Glutamatergic neuron (in vitro differentiated cells): Measurements from ENCODE around the gene TPST1. TPM values are rescaled to one million over a fixed set of nuclear protein-coding genes. Genes with fewer than 3 reads are reported as not detected.

Source experiments
- DNase-seq: peaks from one replicate; pipeline ENCODE4 v3.0.0; 2022
- H3K27ac Mint-ChIP-seq: one replicate; pipeline ENCODE4 v1.8.0; 2020; ENCODE audit warnings: mild to moderate bottlenecking, mixed read lengths, inconsistent platforms; ENCODE audit not compliant: unreplicated experiment
- H3K27me3 Mint-ChIP-seq: one replicate; pipeline ENCODE4 v1.8.0; 2020; ENCODE audit warnings: mild to moderate bottlenecking, moderate library complexity, mixed read lengths, inconsistent platforms; ENCODE audit not compliant: unreplicated experiment
- H3K36me3 Mint-ChIP-seq: one replicate; pipeline ENCODE4 v1.8.0; 2020; ENCODE audit warnings: mild to moderate bottlenecking, mixed read lengths, inconsistent platforms; ENCODE audit not compliant: unreplicated experiment
- H3K4me1 Mint-ChIP-seq: one replicate; pipeline ENCODE4 v1.8.0; 2020; ENCODE audit warnings: mild to moderate bottlenecking, low read depth, mixed read lengths, inconsistent platforms; ENCODE audit not compliant: unreplicated experiment
- H3K4me3 Mint-ChIP-seq: one replicate; pipeline ENCODE4 v1.8.0; 2020; ENCODE audit warnings: mild to moderate bottlenecking, mixed read lengths, inconsistent platforms; ENCODE audit not compliant: unreplicated experiment
- H3K9me3 Mint-ChIP-seq: one replicate; pipeline ENCODE4 v1.8.0; 2020; ENCODE audit warnings: mild to moderate bottlenecking, moderate library complexity, mixed read lengths, inconsistent platforms; ENCODE audit not compliant: unreplicated experiment
- total RNA-seq: library from RNA; stranded (reverse); fragmentation: NEBNext Ultra II Directional; extraction: Animal tissue kit (Norgen Biotek cat#: 25700); gene quantifications from one replicate; pipeline ENCODE4 v1.2.1, GENCODE V29; 2021; ENCODE audit not compliant: unreplicated experiment
- TF ChIP-seq, protein P1 (sequence below): fragments of 200-600 bp; sonication (generic); IDR thresholded peaks from one replicate; pipeline ENCODE4 v1.5.0; 2021; ENCODE audit not compliant: partially characterized antibody, unreplicated experiment

TPST1 gene
- total RNA-seq, 1 donor from 2014 or later = 41.4 TPM

DNA sequence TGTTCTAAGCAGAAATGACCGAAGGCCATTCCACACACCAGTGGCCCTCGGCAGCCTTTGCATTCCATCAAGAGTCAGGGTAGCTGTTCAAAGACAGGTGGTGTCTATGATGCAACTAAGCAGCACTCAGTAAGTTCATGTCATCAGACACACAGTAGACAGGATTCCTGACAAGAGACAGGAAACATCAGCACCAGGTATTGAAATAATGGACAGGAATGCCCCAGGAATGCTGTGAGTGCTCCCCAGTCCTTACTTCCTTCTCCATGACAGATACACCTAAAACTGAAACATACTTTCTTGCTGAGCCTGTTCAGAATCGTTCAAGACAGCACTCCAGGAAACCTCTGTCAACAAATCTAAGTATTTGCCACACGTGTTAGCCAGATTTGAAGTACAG lies 204.4 kb downstream of the TPST1 start:
- peaks cover 3% of the 10 kb centered on the region for H3K4me1 Mint-ChIP-seq
- no peak overlapping the region for H3K27ac Mint-ChIP-seq
- TF ChIP-seq, protein P1, sequence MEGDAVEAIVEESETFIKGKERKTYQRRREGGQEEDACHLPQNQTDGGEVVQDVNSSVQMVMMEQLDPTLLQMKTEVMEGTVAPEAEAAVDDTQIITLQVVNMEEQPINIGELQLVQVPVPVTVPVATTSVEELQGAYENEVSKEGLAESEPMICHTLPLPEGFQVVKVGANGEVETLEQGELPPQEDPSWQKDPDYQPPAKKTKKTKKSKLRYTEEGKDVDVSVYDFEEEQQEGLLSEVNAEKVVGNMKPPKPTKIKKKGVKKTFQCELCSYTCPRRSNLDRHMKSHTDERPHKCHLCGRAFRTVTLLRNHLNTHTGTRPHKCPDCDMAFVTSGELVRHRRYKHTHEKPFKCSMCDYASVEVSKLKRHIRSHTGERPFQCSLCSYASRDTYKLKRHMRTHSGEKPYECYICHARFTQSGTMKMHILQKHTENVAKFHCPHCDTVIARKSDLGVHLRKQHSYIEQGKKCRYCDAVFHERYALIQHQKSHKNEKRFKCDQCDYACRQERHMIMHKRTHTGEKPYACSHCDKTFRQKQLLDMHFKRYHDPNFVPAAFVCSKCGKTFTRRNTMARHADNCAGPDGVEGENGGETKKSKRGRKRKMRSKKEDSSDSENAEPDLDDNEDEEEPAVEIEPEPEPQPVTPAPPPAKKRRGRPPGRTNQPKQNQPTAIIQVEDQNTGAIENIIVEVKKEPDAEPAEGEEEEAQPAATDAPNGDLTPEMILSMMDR = no peak
- peaks cover 6% of the 10 kb centered on the region for H3K27me3 Mint-ChIP-seq
- no peak overlapping the region for H3K4me3 Mint-ChIP-seq
- H3K9me3 Mint-ChIP-seq = no peaks in the 10 kb centered on the region
- no peaks in the 10 kb centered on the region for H3K36me3 Mint-ChIP-seq
- no peak for DNase-seq

Other genes starting within 250 kb of the TPST1 start
- gene GUSB, start 223.1 kb upstream of the TPST1 start, total RNA-seq = 43.4 TPM
- 26.6 TPM for gene ASL, start 129.5 kb upstream of the TPST1 start, total RNA-seq
- gene CRCP, start 90.5 kb upstream of the TPST1 start, total RNA-seq = 29.1 TPM